Measurements from ENCODE around the gene USP17L15. TPM values are rescaled to one million over a fixed set of nuclear protein-coding genes. Genes with fewer than 3 reads are reported as not detected.
"Not testable (repeated sequence)": the region's sequence is repeated elsewhere in the genome, so short reads cannot be mapped to it uniquely, and the experiment has no call there.

USP17L15 gene, protein sequence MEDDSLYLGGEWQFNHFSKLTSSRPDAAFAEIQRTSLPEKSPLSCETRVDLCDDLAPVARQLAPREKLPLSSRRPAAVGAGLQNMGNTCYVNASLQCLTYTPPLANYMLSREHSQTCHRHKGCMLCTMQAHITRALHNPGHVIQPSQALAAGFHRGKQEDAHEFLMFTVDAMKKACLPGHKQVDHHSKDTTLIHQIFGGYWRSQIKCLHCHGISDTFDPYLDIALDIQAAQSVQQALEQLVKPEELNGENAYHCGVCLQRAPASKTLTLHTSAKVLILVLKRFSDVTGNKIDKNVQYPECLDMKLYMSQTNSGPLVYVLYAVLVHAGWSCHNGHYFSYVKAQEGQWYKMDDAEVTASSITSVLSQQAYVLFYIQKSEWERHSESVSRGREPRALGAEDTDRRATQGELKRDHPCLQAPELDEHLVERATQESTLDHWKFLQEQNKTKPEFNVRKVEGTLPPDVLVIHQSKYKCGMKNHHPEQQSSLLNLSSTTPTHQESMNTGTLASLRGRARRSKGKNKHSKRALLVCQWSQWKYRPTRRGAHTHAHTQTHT
- total RNA-seq = not detected

GRCh38 chr4:9234085-9234484 is at the start of gene USP17L15:
Gene USP17L15, plus strand, starts transcription at chr4:9234385. Its CDS starts 0 bp downstream, at chr4:9234385.
- DNase-seq (ENCODE audit: low spot score) = not testable (repeated sequence)

GRCh38 chr4:9210357-9210756 is 23.8 kb upstream of the USP17L15 start, which contains the start of gene USP17L10:
Gene USP17L10, plus strand, starts transcription at chr4:9210657. Its CDS starts 0 bp downstream, at chr4:9210657.
- not testable (repeated sequence) for DNase-seq (ENCODE audit: low spot score)

DNA sequence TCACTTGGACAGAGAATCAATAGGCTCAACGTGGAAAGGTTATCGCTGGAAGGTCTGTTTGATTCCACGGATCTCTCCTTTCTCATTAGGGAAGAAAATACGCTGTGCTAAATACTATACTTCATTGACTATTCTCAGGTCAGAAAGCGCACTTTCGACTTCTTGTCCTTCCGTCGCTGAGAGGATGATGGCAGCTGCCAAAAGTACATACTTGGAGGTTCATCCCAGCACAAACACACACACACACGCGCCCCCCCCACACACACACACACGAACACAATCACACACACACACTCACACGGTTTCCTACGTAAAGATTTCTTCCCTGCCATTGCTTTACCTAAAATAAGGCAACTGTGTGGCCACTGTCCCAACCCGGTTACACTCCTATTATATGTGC is 19.5 kb upstream of the USP17L15 start:
- DNase-seq (ENCODE audit: low spot score) = not testable (repeated sequence)

DNA sequence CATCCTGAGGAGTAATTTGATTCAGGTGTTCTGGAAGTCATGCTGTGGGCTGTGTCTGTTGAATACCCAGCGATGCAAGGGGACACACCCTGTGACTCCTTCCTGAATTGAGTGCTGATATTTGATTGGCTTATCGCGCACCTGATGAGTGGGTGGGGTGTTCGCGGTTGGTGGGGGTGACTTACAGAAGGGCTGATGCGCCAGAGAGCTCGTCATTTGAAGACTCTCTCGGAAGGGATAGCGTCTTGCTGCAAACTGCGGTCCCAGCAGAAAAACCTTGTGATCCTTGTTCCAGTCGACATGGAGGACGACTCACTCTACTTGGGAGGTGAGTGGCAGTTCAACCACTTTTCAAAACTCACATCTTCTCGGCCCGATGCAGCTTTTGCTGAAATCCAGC is 19.1 kb upstream of the USP17L15 start, which contains the start of gene USP17L11:
Gene USP17L11 (plus strand): TSS at position 301 of the 400 bp plus-strand sequence. CDS start 0 bp downstream, at position 301.
- not testable (repeated sequence) for DNase-seq (ENCODE audit: low spot score)

DNA sequence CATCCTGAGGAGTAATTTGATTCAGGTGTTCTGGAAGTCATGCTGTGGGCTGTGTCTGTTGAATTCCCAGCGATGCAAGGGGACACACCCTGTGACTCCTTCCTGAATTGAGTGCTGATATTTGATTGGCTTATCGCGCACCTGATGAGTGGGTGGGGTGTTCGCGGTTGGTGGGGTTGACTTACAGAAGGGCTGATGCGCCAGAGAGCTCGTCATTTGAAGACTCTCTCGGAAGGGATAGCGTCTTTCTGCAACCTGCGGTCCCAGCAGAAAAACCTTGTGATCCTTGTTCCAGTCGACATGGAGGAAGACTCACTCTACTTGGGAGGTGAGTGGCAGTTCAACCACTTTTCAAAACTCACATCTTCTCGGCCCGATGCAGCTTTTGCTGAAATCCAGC is 14.3 kb upstream of the USP17L15 start, which contains the start of gene USP17L12:
Gene USP17L12 (plus strand): TSS at position 301 of the 400 bp plus-strand sequence. CDS start 0 bp downstream, at position 301.
- not testable (repeated sequence) for DNase-seq (ENCODE audit: low spot score)

- DNase-seq (ENCODE audit: low spot score) = not testable (repeated sequence)
Measured at GRCh38 chr4:9224596-9224995, 9.6 kb upstream of the USP17L15 start, which contains the start of gene USP17L13. Gene USP17L13, plus strand, starts transcription at chr4:9224896. Its CDS starts 0 bp downstream, at chr4:9224896.

DNA sequence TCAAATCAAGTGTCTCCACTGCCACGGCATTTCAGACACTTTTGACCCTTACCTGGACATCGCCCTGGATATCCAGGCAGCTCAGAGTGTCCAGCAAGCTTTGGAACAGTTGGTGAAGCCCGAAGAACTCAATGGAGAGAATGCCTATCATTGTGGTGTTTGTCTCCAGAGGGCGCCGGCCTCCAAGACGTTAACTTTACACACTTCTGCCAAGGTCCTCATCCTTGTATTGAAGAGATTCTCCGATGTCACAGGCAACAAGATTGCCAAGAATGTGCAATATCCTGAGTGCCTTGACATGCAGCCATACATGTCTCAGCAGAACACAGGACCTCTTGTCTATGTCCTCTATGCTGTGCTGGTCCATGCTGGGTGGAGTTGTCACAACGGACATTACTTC is 3.9 kb upstream of the USP17L15 start:
- DNase-seq (ENCODE audit: low spot score) = peak; percentile 6

- DNase-seq (ENCODE audit: low spot score) = not testable (repeated sequence)
Measured at GRCh38 chr4:9238461-9238860, 4.3 kb downstream of the USP17L15 start.

DNA sequence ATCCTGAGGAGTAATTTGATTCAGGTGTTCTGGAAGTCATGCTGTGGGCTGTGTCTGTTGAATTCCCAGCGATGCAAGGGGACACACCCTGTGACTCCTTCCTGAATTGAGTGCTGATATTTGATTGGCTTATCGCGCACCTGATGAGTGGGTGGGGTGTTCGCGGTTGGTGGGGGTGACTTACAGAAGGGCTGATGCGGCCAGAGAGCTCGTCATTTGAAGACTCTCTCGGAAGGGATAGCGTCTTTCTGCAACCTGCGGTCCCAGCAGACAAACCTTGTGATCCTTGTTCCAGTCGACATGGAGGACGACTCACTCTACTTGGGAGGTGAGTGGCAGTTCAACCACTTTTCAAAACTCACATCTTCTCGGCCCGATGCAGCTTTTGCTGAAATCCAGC is 9.4 kb downstream of the USP17L15 start, which contains the start of gene USP17L17:
Gene USP17L17 (plus strand): TSS at position 301 of the 400 bp plus-strand sequence. CDS start 0 bp downstream, at position 301.
- DNase-seq (ENCODE audit: low spot score) = not testable (repeated sequence)

GRCh38 chr4:9247953-9248680 is 13.9 kb downstream of the USP17L15 start, which contains the start of gene USP17L18:
Gene USP17L18, plus strand, starts transcription at chr4:9248630. Its CDS starts 0 bp downstream, at chr4:9248630.
- peak; percentile 17 for DNase-seq (ENCODE audit: low spot score)

DNA sequence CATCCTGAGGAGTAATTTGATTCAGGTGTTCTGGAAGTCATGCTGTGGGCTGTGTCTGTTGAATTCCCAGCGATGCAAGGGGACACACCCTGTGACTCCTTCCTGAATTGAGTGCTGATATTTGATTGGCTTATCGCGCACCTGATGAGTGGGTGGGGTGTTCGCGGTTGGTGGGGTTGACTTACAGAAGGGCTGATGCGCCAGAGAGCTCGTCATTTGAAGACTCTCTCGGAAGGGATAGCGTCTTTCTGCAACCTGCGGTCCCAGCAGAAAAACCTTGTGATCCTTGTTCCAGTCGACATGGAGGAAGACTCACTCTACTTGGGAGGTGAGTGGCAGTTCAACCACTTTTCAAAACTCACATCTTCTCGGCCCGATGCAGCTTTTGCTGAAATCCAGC is 18.9 kb downstream of the USP17L15 start, which contains the start of gene USP17L19:
Gene USP17L19 (plus strand): TSS at position 301 of the 400 bp plus-strand sequence. CDS start 0 bp downstream, at position 301.
- DNase-seq (ENCODE audit: low spot score) = not testable (repeated sequence)

- DNase-seq (ENCODE audit: low spot score) = not testable (repeated sequence)
Measured at GRCh38 chr4:9257824-9258223, 23.6 kb downstream of the USP17L15 start, which contains the start of gene USP17L20. Gene USP17L20, plus strand, starts transcription at chr4:9258124. Its CDS starts 0 bp downstream, at chr4:9258124.

DNA sequence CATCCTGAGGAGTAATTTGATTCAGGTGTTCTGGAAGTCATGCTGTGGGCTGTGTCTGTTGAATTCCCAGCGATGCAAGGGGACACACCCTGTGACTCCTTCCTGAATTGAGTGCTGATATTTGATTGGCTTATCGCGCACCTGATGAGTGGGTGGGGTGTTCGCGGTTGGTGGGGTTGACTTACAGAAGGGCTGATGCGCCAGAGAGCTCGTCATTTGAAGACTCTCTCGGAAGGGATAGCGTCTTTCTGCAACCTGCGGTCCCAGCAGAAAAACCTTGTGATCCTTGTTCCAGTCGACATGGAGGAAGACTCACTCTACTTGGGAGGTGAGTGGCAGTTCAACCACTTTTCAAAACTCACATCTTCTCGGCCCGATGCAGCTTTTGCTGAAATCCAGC is 28.4 kb downstream of the USP17L15 start, which contains the start of gene USP17L21:
Gene USP17L21 (plus strand): TSS at position 301 of the 400 bp plus-strand sequence. CDS start 0 bp downstream, at position 301.
- DNase-seq (ENCODE audit: low spot score) = not testable (repeated sequence)

DNA sequence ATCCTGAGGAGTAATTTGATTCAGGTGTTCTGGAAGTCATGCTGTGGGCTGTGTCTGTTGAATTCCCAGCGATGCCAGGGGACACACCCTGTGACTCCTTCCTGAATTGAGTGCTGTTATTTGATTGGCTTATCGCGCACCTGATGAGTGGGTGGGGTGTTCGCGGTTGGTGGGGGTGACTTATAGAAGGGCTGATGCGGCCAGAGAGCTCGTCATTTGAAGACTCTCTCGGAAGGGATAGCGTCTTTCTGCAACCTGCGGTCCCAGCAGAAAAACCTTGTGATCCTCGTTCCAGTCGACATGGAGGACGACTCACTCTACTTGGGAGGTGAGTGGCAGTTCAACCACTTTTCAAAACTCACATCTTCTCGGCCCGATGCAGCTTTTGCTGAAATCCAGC is 33.1 kb downstream of the USP17L15 start, which contains the start of gene USP17L22:
Gene USP17L22 (plus strand): TSS at position 301 of the 400 bp plus-strand sequence. CDS start 0 bp downstream, at position 301.
- not testable (repeated sequence) for DNase-seq (ENCODE audit: low spot score)

DNA sequence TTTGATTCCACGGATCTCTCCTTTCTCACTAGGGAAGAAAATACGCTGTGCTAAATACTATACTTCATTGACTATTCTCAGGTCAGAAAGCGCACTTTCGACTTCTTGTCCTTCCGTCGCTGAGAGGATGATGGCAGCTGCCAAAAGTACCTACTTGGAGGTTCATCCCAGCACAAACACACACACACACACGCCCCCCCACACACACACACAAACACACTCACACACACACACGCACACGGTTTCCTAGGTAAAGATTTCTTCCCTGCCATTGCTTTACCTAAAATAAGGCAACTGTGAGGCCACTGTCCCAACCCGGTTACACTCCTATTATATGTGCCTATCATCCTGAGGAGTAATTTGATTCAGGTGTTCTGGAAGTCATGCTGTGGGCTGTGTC is 37.5 kb downstream of the USP17L15 start:
- peak; percentile 33 for DNase-seq (ENCODE audit: low spot score)

Other genes with a start within 250 kb of the USP17L15 start
- not detected for gene FAM90A26, start 64.0 kb upstream of the USP17L15 start, total RNA-seq
- not detected for gene USP17L10, start 23.7 kb upstream of the USP17L15 start, total RNA-seq
- not detected for gene USP17L11, start 19.0 kb upstream of the USP17L15 start, total RNA-seq
- not detected for gene USP17L12, start 14.2 kb upstream of the USP17L15 start, total RNA-seq
- gene USP17L13, start 9.5 kb upstream of the USP17L15 start, total RNA-seq = not detected
- gene USP17L17, start 9.5 kb downstream of the USP17L15 start, total RNA-seq = not detected
- gene USP17L18, start 14.2 kb downstream of the USP17L15 start, total RNA-seq = not detected
- not detected for gene USP17L19, start 19.0 kb downstream of the USP17L15 start, total RNA-seq
- gene USP17L20, start 23.7 kb downstream of the USP17L15 start, total RNA-seq = not detected
- gene USP17L21, start 28.5 kb downstream of the USP17L15 start, total RNA-seq = not detected
- not detected for gene USP17L22, start 33.2 kb downstream of the USP17L15 start, total RNA-seq
- not detected for gene USP17L24, start 90.8 kb downstream of the USP17L15 start, total RNA-seq
- gene USP17L25, start 95.5 kb downstream of the USP17L15 start, total RNA-seq = not detected
- gene USP17L26, start 100.3 kb downstream of the USP17L15 start, total RNA-seq = not detected
- not detected for gene USP17L5, start 105.0 kb downstream of the USP17L15 start, total RNA-seq
- gene USP17L27, start 109.8 kb downstream of the USP17L15 start, total RNA-seq = not detected
- gene USP17L28, start 114.5 kb downstream of the USP17L15 start, total RNA-seq = not detected
- not detected for gene USP17L29, start 119.3 kb downstream of the USP17L15 start, total RNA-seq
- gene USP17L30, start 128.7 kb downstream of the USP17L15 start, total RNA-seq = not detected
- gene DEFB131A, start 210.0 kb downstream of the USP17L15 start, total RNA-seq = not detected

Measured in mucosa of gallbladder (tissue), 1 donor.